H9 (cell line): Measurements from ENCODE around the gene ABCA13. TPM values are rescaled to one million over a fixed set of nuclear protein-coding genes. Genes with fewer than 3 reads are reported as not detected.

Experiments
- DNase-seq: peaks from one replicate; pipeline ENCODE4 v3.0.0-alpha.2; 2017
- H2AFZ ChIP-seq: one replicate; pipeline ENCODE4 v1.6.1; 2013; ENCODE audit warnings: mild to moderate bottlenecking, low read length, control low read depth, moderate library complexity
- H2AK5ac ChIP-seq: 2 replicates; pipeline ENCODE4 v1.6.1; 2013; ENCODE audit warnings: low read length, control low read depth, mixed read lengths; ENCODE audit not compliant: insufficient read length
- H2BK120ac ChIP-seq: one replicate; pipeline ENCODE4 v1.6.1; 2013; ENCODE audit warnings: low read depth, mild to moderate bottlenecking, low read length, control low read depth, inconsistent platforms; ENCODE audit not compliant: poor library complexity, severe bottlenecking
- H2BK12ac ChIP-seq: 2 replicates; pipeline ENCODE4 v1.6.1; 2013; ENCODE audit warnings: low read length, control low read depth, mixed read lengths, low read depth; ENCODE audit not compliant: insufficient read length
- H2BK15ac ChIP-seq: 2 replicates; pipeline ENCODE4 v1.6.1; 2013; ENCODE audit warnings: low read depth, low read length, control low read depth
- H2BK20ac ChIP-seq: one replicate; pipeline ENCODE4 v1.6.1; 2013; ENCODE audit warnings: low read depth, mild to moderate bottlenecking, low read length, control low read depth, inconsistent platforms; ENCODE audit not compliant: poor library complexity, severe bottlenecking
- H2BK5ac ChIP-seq: 2 replicates; pipeline ENCODE4 v1.6.1; 2013; ENCODE audit warnings: low read length, control low read depth, mixed read lengths; ENCODE audit not compliant: insufficient read length
- H3K14ac ChIP-seq: 2 replicates; pipeline ENCODE4 v1.6.1; 2013; ENCODE audit warnings: low read length, control low read depth; ENCODE audit not compliant: insufficient read depth
- H3K18ac ChIP-seq: 2 replicates; pipeline ENCODE4 v1.6.1; 2013; ENCODE audit warnings: low read depth, mild to moderate bottlenecking, mixed read lengths, low read length, control low read depth; ENCODE audit not compliant: insufficient read length
- H3K23ac ChIP-seq: 2 replicates; pipeline ENCODE4 v1.6.1; 2013; ENCODE audit warnings: low read length, control low read depth, mixed read lengths, low read depth; ENCODE audit not compliant: insufficient read length
- H3K23me2 ChIP-seq: 2 replicates; pipeline ENCODE4 v1.6.1; 2013; ENCODE audit warnings: low read depth, mild to moderate bottlenecking, mixed read lengths, low read length, control low read depth; ENCODE audit not compliant: insufficient read length, poor library complexity, severe bottlenecking
- H3K27ac ChIP-seq: 2 replicates; pipeline ENCODE4 v1.5.1; 2013; ENCODE audit warnings: low read length, control low read depth, mixed read lengths, low read depth; ENCODE audit not compliant: insufficient read length
- H3K27me3 ChIP-seq: 2 replicates; pipeline ENCODE4 v1.6.1; 2013; ENCODE audit warnings: low read length, control low read depth, inconsistent platforms; ENCODE audit not compliant: insufficient read depth
- H3K4ac ChIP-seq: 2 replicates; pipeline ENCODE4 v1.6.1; 2013; ENCODE audit warnings: low read depth, mild to moderate bottlenecking, control low read depth, inconsistent platforms, low read length, moderate library complexity
- H3K4me1 ChIP-seq: 2 replicates; pipeline ENCODE4 v1.6.1; 2013; ENCODE audit warnings: low read length, control low read depth, inconsistent platforms; ENCODE audit not compliant: insufficient read depth
- H3K4me2 ChIP-seq: 2 replicates; pipeline ENCODE4 v1.6.1; 2013; ENCODE audit warnings: low read length, control low read depth, mixed read lengths; ENCODE audit not compliant: insufficient read length, insufficient read depth
- H3K56ac ChIP-seq: 2 replicates; pipeline ENCODE4 v1.6.1; 2013; ENCODE audit warnings: low read depth, mild to moderate bottlenecking, mixed read lengths, low read length, control low read depth; ENCODE audit not compliant: insufficient read length
- H3K79me1 ChIP-seq: 2 replicates; pipeline ENCODE4 v1.6.1; 2013; ENCODE audit warnings: low read depth, mild to moderate bottlenecking, moderate library complexity, low read length, control low read depth, inconsistent platforms; ENCODE audit not compliant: insufficient read depth, poor library complexity, severe bottlenecking
- H3K79me2 ChIP-seq: 2 replicates; pipeline ENCODE4 v1.6.1; 2013; ENCODE audit warnings: low read length, control low read depth, inconsistent platforms; ENCODE audit not compliant: insufficient read depth
- H3K9ac ChIP-seq: 2 replicates; pipeline ENCODE4 v1.6.1; 2013; ENCODE audit warnings: low read length, control low read depth, mixed read lengths; ENCODE audit not compliant: insufficient read length; ENCODE audit errors: extremely low read depth
- H3K9me3 ChIP-seq: one replicate; pipeline ENCODE4 v1.6.1; 2013; ENCODE audit warnings: low read depth, low read length, inconsistent platforms; ENCODE audit not compliant: control insufficient read depth
- H3T11ph ChIP-seq: one replicate; pipeline ENCODE4 v1.6.1; 2013; ENCODE audit warnings: mild to moderate bottlenecking, low read length, control low read depth, inconsistent platforms
- H4K20me1 ChIP-seq: one replicate; pipeline ENCODE4 v1.6.1; 2013; ENCODE audit not compliant: control insufficient read depth, insufficient read length, insufficient read depth
- H4K5ac ChIP-seq: 2 replicates; pipeline ENCODE4 v1.6.1; 2013; ENCODE audit warnings: low read depth, mild to moderate bottlenecking, mixed read lengths, low read length, control low read depth; ENCODE audit not compliant: insufficient read length
- H4K8ac ChIP-seq: replicated peaks from 2 replicates; pipeline ENCODE4 v1.6.1; 2013; ENCODE audit warnings: low read length, control low read depth, mixed read lengths, low read depth; ENCODE audit not compliant: insufficient read length
- H4K91ac ChIP-seq: 2 replicates; pipeline ENCODE4 v1.6.1; 2013; ENCODE audit warnings: low read depth, mild to moderate bottlenecking, moderate library complexity, mixed read lengths, low read length, control low read depth; ENCODE audit not compliant: insufficient read length
- H3K27ac Mint-ChIP-seq, 3 experiments: 2 replicates in 2 of 3; 3 replicates in 1 of 3; pipeline ENCODE4 v1.8.0; 2020 to 2021; ENCODE audit warnings: mixed read lengths in 3 of 3, mild to moderate bottlenecking in 1 of 3, moderate library complexity in 1 of 3
- H3K27me3 Mint-ChIP-seq: 2 replicates; pipeline ENCODE4 v1.8.0; 2021; ENCODE audit warnings: low read depth, mild to moderate bottlenecking, moderate library complexity, mixed read lengths
- H3K36me3 Mint-ChIP-seq, 3 experiments: 2 replicates in 2 of 3; 3 replicates in 1 of 3; pipeline ENCODE4 v1.8.0; 2020 to 2021; ENCODE audit warnings: low read depth in 3 of 3, mixed read lengths in 3 of 3; ENCODE audit not compliant: insufficient read depth in 1 of 3
- H3K4me1 Mint-ChIP-seq, 2 experiments: 2 replicates each; pipeline ENCODE4 v1.8.0; 2020; ENCODE audit warnings: mixed read lengths in 2 of 2
- H3K4me3 Mint-ChIP-seq, 2 experiments: 2 replicates in 1 of 2; 3 replicates in 1 of 2; pipeline ENCODE4 v1.8.0; 2020 to 2021; ENCODE audit warnings: mild to moderate bottlenecking in 2 of 2, mixed read lengths in 2 of 2, moderate library complexity in 1 of 2
- H3K9me3 Mint-ChIP-seq, 2 experiments: 2 replicates in 1 of 2; 3 replicates in 1 of 2; pipeline ENCODE4 v1.8.0; 2020; ENCODE audit warnings: mild to moderate bottlenecking in 2 of 2, mixed read lengths in 2 of 2, moderate library complexity in 1 of 2
- CTCF ChIP-seq: fragments of 200-600 bp; sonication (generic); conservative IDR thresholded peaks from 3 replicates; pipeline ENCODE4 v1.8.0; 2021; ENCODE audit warnings: antibody characterized with exemption, mild to moderate bottlenecking
- WGBS: extraction: QIAGEN DNeasy Blood & Tissue Kit; methylation state at CpG from one replicate; pipeline ENCODE4 v1.1.7; 2013; ENCODE audit warnings: missing lambda C conversion rate, low lambda C conversion rate, mixed read lengths; ENCODE audit not compliant: insufficient read length; ENCODE audit errors: extremely low coverage; 5-methylcytosine and 5-hydroxymethylcytosine counted together
- long read RNA-seq: library from polyadenylated mRNA; unstranded; transcript quantifications from one replicate; pipeline ENCODE4 v2.0.0, GENCODE V29; 2020
- total RNA-seq: library from RNA; stranded (reverse); gene quantifications from 2 replicates; pipeline ENCODE4 v1.2.1, GENCODE V29; 2021

The ABCA13 gene
- total RNA-seq = 0.11 TPM in 2 replicates
- long read RNA-seq = 0 reads

GRCh38 chr7:48171202-48171601, at the start of gene ABCA13:
Gene ABCA13 (plus strand): TSS chr7:48171458. CDS start chr7:48171484, 26 bp downstream.
- H2BK5ac ChIP-seq = no peak within 1 kb of the TSS
- no peak within 1 kb of the TSS for H2AK5ac ChIP-seq
- H2BK20ac ChIP-seq = no peak within 1 kb of the TSS
- no peak within 1 kb of the TSS for H3K4ac ChIP-seq
- no peaks in the 10 kb centered on the region for H3K79me2 ChIP-seq
- H3K9me3 Mint-ChIP-seq = peaks cover 10 to 20% of the 10 kb centered on the region in 2 experiments
- H4K91ac ChIP-seq = no peak within 1 kb of the TSS
- no peak within 1 kb of the TSS for H3K14ac ChIP-seq
- no peak within 1 kb of the TSS; a peak in 1 of 7 replicates for H3K27ac Mint-ChIP-seq
- H4K20me1 ChIP-seq = no peaks in the 10 kb centered on the region
- no peak within 1 kb of the TSS for H3K9ac ChIP-seq
- H2BK120ac ChIP-seq = no peak within 1 kb of the TSS
- DNase-seq = no peak
- no peak within 1 kb of the TSS for H3T11ph ChIP-seq
- no peak within 1 kb of the TSS for H4K5ac ChIP-seq
- H2AFZ ChIP-seq = no peak within 1 kb of the TSS
- H3K4me3 Mint-ChIP-seq = no peak within 1 kb of the TSS
- H3K4me1 Mint-ChIP-seq = peaks cover 6% of the 10 kb centered on the region in 2 experiments
- no peak within 1 kb of the TSS for H4K8ac ChIP-seq
- no peaks in the 10 kb centered on the region for H3K79me1 ChIP-seq
- H2BK15ac ChIP-seq = no peak within 1 kb of the TSS
- peaks cover 9% of the 10 kb centered on the region for H3K9me3 ChIP-seq
- H3K23ac ChIP-seq = no peak within 1 kb of the TSS
- H3K18ac ChIP-seq = no peak within 1 kb of the TSS
- H3K4me1 ChIP-seq = no peaks in the 10 kb centered on the region
- peaks cover 2 to 8% (median 2%) of the 10 kb centered on the region in 3 experiments; a peak in 4 of 7 replicates for H3K36me3 Mint-ChIP-seq
- WGBS = no CpG with 5 or more reads among the region's 4 CpGs
- H3K56ac ChIP-seq = no peak within 1 kb of the TSS
- H3K27me3 Mint-ChIP-seq = peaks cover 3% of the 10 kb centered on the region
- no peak within 1 kb of the TSS for H3K27ac ChIP-seq
- H3K23me2 ChIP-seq = no peaks in the 10 kb centered on the region
- H3K27me3 ChIP-seq = no peaks in the 10 kb centered on the region; the same call in 1 of the 2 replicates
- TF ChIP-seq CTCF = no peak
- H3K4me2 ChIP-seq = no peak within 1 kb of the TSS
- no peak within 1 kb of the TSS for H2BK12ac ChIP-seq
